Ishikawa (cell line): ENCODE measurements around the gene KRT33B.

Source experiments
- CEBPB ChIP-seq: IDR thresholded peaks from 2 replicates; pipeline ENCODE4 v1.6.1; 2012
- CREB1 ChIP-seq: IDR thresholded peaks from 2 replicates; pipeline ENCODE4 v1.6.1; 2012; ENCODE audit warnings: low read depth
- EGR1 ChIP-seq: IDR thresholded peaks from 2 replicates; pipeline ENCODE4 v1.6.1; 2012
- EP300 ChIP-seq: IDR thresholded peaks from 2 replicates; pipeline ENCODE4 v1.6.1; 2012; ENCODE audit warnings: borderline replicate concordance
- FOXM1 ChIP-seq: IDR thresholded peaks from 2 replicates; pipeline ENCODE4 v1.6.1; 2012; ENCODE audit warnings: low read depth, borderline replicate concordance
- NFIC ChIP-seq: IDR thresholded peaks from 2 replicates; pipeline ENCODE4 v1.6.1; 2012
- RAD21 ChIP-seq: IDR thresholded peaks from 2 replicates; pipeline ENCODE4 v1.6.1; 2012; ENCODE audit warnings: low read depth
- TAF1 ChIP-seq: IDR thresholded peaks from 2 replicates; pipeline ENCODE4 v1.6.1; 2012; ENCODE audit warnings: low read depth, mild to moderate bottlenecking
- TCF12 ChIP-seq: IDR thresholded peaks from 2 replicates; pipeline ENCODE4 v1.6.1; 2012; ENCODE audit warnings: low read depth
- TEAD4 ChIP-seq: IDR thresholded peaks from 2 replicates; pipeline ENCODE4 v1.6.1; 2012
- YY1 ChIP-seq: IDR thresholded peaks from 2 replicates; pipeline ENCODE4 v1.6.1; 2012; ENCODE audit warnings: low read depth
- ZBTB7A ChIP-seq: IDR thresholded peaks from 2 replicates; pipeline ENCODE4 v1.6.1; 2012; ENCODE audit warnings: low read depth
- TF ChIP-seq, protein P1 (sequence below): IDR thresholded peaks from 2 replicates; pipeline ENCODE4 v1.6.1; 2012
- TF ChIP-seq, protein P2 (sequence below): IDR thresholded peaks from 2 replicates; pipeline ENCODE4 v1.6.1; 2012
- TF ChIP-seq, protein P3 (sequence below): IDR thresholded peaks from 2 replicates; pipeline ENCODE4 v1.6.1; 2012; ENCODE audit warnings: low read depth, mild to moderate bottlenecking

Gene KRT33B

DNA sequence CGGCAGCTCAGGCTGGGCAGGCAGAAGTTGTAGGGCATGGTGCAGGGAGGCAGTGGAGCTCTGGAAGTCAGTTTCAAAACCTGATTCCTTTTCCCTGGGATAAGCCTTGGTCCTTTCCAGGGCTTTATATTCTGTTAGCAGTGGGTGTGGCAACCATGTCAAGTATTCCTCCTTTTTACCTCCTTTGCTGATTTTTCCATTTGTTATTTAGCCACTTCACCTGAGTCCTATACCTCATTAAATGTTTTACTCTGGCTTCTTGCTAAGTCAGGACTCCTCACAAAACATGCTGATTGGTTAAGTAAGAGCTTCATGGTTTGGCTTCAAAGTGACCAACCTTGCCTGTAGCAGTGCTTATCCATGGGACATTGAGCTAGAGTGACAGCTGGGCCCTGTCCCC, at the start of gene KRT33B:
KRT33B (minus strand) TSS at position 101 of the 400 bp plus-strand sequence; CDS start at position 38, 63 bp downstream.
- TF ChIP-seq, protein P1, sequence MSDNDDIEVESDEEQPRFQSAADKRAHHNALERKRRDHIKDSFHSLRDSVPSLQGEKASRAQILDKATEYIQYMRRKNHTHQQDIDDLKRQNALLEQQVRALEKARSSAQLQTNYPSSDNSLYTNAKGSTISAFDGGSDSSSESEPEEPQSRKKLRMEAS, result no peak
- TF ChIP-seq RAD21 (no peak), CREB1 (no peak), TCF12 (no peak)

DNA sequence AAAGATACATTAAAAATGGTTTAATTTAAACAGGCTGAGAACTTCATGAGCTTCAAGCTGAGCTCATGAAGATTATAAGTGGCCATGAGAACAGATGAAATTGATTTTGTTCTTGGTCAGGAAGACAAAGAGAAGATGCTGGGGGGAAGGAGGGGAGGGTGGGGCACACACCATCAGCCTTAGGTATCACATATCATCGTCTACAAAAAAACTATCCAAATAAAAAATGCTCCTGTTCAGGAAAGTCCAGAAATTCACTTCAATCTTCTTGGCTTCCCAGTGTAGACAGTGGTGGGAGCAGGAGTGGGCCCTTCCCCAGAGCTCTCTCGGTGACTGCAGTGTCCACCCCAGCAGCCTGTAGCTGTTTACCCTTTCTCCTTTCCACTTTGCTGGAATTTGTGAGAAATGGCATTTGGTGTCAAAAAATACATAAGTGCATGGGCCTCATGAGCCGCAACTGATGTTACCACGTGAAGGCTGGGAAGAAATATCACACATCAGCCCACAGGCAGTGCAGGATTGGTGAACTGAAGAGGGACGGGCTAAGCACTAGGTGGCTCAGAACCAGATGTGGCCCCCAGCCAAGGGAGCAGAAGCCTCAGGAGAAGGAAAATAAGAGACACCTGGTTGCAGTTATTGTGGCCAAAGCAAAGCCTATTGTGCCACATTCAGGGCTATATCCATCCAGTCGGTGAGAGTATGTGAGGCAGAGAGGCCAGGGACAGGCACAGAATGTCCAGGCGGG, 48.7 kb upstream of the KRT33B start:
- TF ChIP-seq, protein P1, result no peak
- no peak for TF ChIP-seq CEBPB
- no peak for TF ChIP-seq FOXM1
- TF ChIP-seq CREB1, result no peak
- TF ChIP-seq EP300, result no peak
- no peak for TF ChIP-seq RAD21
- TF ChIP-seq, protein P2, sequence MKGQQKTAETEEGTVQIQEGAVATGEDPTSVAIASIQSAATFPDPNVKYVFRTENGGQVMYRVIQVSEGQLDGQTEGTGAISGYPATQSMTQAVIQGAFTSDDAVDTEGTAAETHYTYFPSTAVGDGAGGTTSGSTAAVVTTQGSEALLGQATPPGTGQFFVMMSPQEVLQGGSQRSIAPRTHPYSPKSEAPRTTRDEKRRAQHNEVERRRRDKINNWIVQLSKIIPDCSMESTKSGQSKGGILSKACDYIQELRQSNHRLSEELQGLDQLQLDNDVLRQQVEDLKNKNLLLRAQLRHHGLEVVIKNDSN, result no peak
- no peak for TF ChIP-seq TCF12
- TF ChIP-seq EGR1, result no peak
- no peak for TF ChIP-seq TAF1
- TF ChIP-seq ZBTB7A, result no peak
- TF ChIP-seq, protein P3, sequence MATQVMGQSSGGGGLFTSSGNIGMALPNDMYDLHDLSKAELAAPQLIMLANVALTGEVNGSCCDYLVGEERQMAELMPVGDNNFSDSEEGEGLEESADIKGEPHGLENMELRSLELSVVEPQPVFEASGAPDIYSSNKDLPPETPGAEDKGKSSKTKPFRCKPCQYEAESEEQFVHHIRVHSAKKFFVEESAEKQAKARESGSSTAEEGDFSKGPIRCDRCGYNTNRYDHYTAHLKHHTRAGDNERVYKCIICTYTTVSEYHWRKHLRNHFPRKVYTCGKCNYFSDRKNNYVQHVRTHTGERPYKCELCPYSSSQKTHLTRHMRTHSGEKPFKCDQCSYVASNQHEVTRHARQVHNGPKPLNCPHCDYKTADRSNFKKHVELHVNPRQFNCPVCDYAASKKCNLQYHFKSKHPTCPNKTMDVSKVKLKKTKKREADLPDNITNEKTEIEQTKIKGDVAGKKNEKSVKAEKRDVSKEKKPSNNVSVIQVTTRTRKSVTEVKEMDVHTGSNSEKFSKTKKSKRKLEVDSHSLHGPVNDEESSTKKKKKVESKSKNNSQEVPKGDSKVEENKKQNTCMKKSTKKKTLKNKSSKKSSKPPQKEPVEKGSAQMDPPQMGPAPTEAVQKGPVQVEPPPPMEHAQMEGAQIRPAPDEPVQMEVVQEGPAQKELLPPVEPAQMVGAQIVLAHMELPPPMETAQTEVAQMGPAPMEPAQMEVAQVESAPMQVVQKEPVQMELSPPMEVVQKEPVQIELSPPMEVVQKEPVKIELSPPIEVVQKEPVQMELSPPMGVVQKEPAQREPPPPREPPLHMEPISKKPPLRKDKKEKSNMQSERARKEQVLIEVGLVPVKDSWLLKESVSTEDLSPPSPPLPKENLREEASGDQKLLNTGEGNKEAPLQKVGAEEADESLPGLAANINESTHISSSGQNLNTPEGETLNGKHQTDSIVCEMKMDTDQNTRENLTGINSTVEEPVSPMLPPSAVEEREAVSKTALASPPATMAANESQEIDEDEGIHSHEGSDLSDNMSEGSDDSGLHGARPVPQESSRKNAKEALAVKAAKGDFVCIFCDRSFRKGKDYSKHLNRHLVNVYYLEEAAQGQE, result no peak

DNA sequence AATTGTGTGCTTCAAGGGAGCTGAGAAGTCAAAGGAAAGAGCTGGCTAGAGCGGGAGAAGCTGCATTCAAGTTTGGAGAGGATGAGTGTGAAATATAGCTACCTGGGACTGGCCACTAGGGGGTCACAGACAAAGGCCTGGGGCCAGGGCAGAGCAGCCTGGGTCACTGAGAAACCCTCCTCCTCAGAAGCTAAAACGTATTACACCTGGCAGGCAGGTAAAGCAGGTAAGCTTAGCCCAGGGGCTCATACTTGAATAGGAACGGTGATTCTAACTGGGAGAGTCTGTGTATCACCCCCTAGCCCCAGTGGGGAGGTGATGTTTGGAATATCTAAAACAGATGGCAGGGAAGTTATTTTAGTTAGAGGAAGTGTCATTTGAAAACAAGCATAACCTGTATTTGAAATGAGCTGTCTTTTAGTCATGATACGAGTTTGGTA, 48.0 kb upstream of the KRT33B start:
- no peak for TF ChIP-seq EP300
- TF ChIP-seq RAD21, result peak; percentile 46

- TF ChIP-seq CEBPB (no peak), CREB1 (no peak), EP300 (no peak), FOXM1 (no peak), TEAD4 (no peak), ZBTB7A (no peak), TAF1 (no peak), TCF12 (no peak), EGR1 (no peak), YY1 (no peak), NFIC (no peak), RAD21 (no peak)
- TF ChIP-seq, protein P2, result no peak
- TF ChIP-seq, protein P1, result no peak
- TF ChIP-seq, protein P3, result no peak
Observed at GRCh38 chr17:41417127-41417526, 47.5 kb upstream of the KRT33B start.

DNA sequence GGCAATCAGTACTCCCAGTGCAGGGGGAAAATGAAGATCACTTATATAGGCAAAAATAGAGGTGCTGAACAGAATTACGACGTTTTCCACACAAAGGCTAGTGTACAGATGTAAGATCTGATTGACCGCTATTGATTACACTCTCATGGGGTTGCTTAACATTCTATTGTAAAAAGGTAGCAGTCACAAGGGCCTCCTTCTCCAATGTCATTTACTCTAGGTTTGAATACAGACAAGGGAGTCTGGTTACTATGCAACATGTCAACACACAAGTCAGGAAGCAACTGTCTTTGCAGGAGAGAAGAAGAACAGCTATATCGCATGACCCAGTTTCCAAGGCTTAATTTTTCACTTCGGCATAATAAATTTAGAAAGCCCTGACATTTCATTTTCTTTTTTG, 46.9 kb upstream of the KRT33B start:
- TF ChIP-seq EGR1, result no peak
- TF ChIP-seq TEAD4, result no peak
- TF ChIP-seq, protein P1, result no peak
- no peak for TF ChIP-seq EP300
- TF ChIP-seq, protein P3, result no peak
- TF ChIP-seq FOXM1, result no peak
- TF ChIP-seq TCF12, result no peak
- no peak for TF ChIP-seq RAD21
- no peak for TF ChIP-seq CEBPB
- TF ChIP-seq CREB1, result no peak
- TF ChIP-seq ZBTB7A, result no peak
- no peak for TF ChIP-seq NFIC
- TF ChIP-seq, protein P2, result no peak
- no peak for TF ChIP-seq TAF1
- no peak for TF ChIP-seq YY1
